ENCODE measurements around the gene CLDN14. TPM values are rescaled to one million over a fixed set of nuclear protein-coding genes. Genes with fewer than 3 reads are reported as not detected.

Gene CLDN14
- total RNA-seq, 2 donors from 2014 or later: not detected

GRCh38 chr21:36415375-36415774 lies 64.5 kb downstream of the CLDN14 start:
- no peak for ATAC-seq (replicated peaks in 1 of 2)
- H3K27ac Mint-ChIP-seq: no peak overlapping the region

GRCh38 chr21:36412916-36413315 lies 67.0 kb downstream of the CLDN14 start:
- DNase-seq (no peak), ATAC-seq (replicated peaks in 1 of 2) (no peak)
- H3K36me3 Mint-ChIP-seq (ENCODE audit: insufficient read depth in 2 of 2): peaks cover 12 to 47% of the 10 kb centered on the region in 2 donors
- no peak overlapping the region for H3K27ac Mint-ChIP-seq
- no peaks in the 10 kb centered on the region for H3K4me1 Mint-ChIP-seq (ENCODE audit: low read depth)
- no peaks in the 10 kb centered on the region for H3K9me3 Mint-ChIP-seq
- H3K4me3 Mint-ChIP-seq: no peak overlapping the region
- H3K27me3 Mint-ChIP-seq (ENCODE audit: low read depth): no peaks in the 10 kb centered on the region

More at GRCh38 chr21:36415375-36415774, 64.5 kb downstream of the CLDN14 start:
- no peak for DNase-seq
- H3K4me3 Mint-ChIP-seq: no peak overlapping the region
- no peaks in the 10 kb centered on the region for H3K4me1 Mint-ChIP-seq (ENCODE audit: low read depth)
- H3K36me3 Mint-ChIP-seq (ENCODE audit: insufficient read depth in 2 of 2): peaks cover 9 to 30% of the 10 kb centered on the region in 2 donors
- H3K27me3 Mint-ChIP-seq (ENCODE audit: low read depth): no peaks in the 10 kb centered on the region
- no peaks in the 10 kb centered on the region for H3K9me3 Mint-ChIP-seq

- ATAC-seq (replicated peaks in 1 of 2) (no peak), DNase-seq (no peak)
- no peaks in the 10 kb centered on the region for H3K9me3 Mint-ChIP-seq
- H3K27ac Mint-ChIP-seq: no peak overlapping the region
- no peaks in the 10 kb centered on the region for H3K4me1 Mint-ChIP-seq (ENCODE audit: low read depth)
- H3K27me3 Mint-ChIP-seq (ENCODE audit: low read depth): no peaks in the 10 kb centered on the region
- peaks cover 16 to 50% of the 10 kb centered on the region in 2 donors for H3K36me3 Mint-ChIP-seq (ENCODE audit: insufficient read depth in 2 of 2)
- H3K4me3 Mint-ChIP-seq: no peak overlapping the region
These were observed 68.6 kb downstream of the CLDN14 start for GRCh38 chr21:36411301-36411700.

Other genes with a start within 250 kb of the CLDN14 start
- gene MORC3, start 159.9 kb downstream of the CLDN14 start, total RNA-seq: 10 to 100 TPM; 30.2 to 32.7 TPM
- gene CHAF1B, start 94.7 kb downstream of the CLDN14 start, total RNA-seq: 10 to 100 TPM; 26.0 to 35.1 TPM
- gene SIM2, start 219.0 kb upstream of the CLDN14 start, total RNA-seq: 1 to 10 TPM; 1.9 to 4.1 TPM

Measured in activated T-cell treated with anti-CD3 and anti-CD28 coated beads, Interleukin-2, amount 50 U/mL, for 72 hours (primary cell).